HG03460 (cell line): ENCODE results near the gene SLC39A7.

ENCODE experiments used
- ATAC-seq: cut with Tn5 transposase; IDR thresholded peaks from one replicate; pipeline ENCODE4 v1.9.1; 2021; ENCODE audit not compliant: unreplicated experiment

Gene SLC39A7

DNA sequence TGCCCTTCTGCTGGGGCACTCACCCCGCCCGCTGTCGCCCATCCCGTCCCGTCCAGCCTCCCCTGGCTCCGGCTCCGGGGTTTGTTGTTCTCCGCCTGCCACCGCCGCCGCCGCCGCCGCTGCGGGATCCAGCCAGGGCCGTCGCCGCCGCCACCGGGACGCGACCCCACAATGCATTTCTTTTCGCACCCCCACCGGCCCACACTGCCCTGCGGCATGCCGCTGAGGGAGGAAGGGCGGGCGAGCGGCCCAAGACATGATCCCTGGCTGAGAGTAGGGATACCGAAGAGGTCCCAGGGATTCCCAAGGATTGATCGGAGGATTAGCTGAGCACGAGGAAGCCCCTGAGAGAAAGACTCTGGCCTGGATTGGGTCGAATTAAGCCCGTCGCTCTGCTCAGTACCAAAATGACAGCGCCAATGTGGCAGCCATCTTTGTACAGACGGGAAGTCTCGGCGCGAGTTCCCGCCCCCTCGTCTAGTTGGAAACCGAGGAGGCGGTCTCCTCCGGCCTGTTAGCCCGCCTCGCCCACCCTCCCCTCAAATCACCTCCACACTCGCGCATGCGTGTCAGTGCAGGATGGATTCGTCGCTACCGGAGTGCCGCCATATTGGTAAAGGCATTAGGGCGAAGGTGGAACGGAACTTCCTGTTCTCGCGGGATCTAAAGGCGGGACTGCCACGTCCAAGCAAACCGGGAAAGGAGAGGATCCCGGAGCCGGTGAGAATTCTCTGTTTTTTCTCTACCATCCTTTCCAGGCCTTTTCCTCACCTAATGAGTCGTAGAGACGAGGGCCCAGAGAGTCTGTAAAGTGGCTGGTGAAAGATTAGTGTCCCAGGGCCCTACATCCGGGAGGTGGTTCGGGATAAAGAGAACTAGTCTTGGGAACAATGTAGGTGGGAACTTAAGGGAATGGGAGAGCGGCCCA is at the start of gene SLC39A7, which contains the start of gene RXRB:
TSS of gene SLC39A7 (plus strand) at position 649 of the 928 bp plus-strand sequence. CDS start 379 bp downstream, outside the sequence.
TSS of gene RXRB (minus strand) at position 447 of the 928 bp plus-strand sequence. CDS start at position 258, 189 bp downstream.
- ATAC-seq = peak; percentile 44

- ATAC-seq = no peak
These were observed 49.6 kb upstream of the SLC39A7 start for GRCh38 chr6:33151050-33151449.

DNA sequence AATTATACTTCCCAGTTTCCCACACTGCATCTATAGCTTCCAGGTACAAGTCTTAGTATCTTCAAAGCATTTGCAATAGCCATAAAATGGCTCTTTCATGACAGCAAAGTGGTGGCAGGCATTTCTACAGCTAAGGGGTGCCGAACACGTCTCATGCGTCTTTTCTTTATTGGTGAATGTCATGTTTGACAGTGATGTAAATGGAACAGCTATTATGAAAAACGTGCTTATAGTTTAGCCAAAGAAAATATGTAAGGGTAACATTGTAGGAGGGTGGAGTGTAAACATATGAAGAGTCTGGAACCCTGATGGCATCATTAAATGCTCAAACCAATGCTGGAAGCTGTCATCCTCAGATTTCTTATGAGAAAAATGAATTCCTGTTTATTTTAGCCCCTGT is 46.3 kb upstream of the SLC39A7 start:
- ATAC-seq = no peak

- ATAC-seq = no peak
These were observed 44.1 kb upstream of the SLC39A7 start for GRCh38 chr6:33156561-33156960.

DNA sequence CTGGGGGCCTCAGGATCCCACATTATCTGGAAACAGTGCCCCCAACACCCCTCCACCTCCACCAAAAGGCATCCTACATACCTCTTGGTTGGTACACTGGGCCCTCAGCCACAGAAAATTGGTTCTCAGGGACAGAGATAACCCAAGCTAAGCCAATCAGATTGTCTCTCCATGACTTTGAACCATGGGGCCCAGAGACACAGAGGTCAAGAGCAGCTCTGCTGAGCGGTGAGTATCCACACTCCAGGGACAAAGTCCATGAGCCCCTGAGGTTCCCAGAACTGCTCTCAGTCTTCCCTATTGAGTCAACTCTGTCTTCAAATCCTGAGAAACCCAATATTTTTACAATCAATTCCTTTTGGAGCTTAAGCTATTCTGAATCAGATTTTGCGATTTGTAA is 43.7 kb upstream of the SLC39A7 start:
- ATAC-seq = no peak

GRCh38 chr6:33160096-33160495 is 40.6 kb upstream of the SLC39A7 start:
- no peak for ATAC-seq

- no peak for ATAC-seq
These were observed 39.8 kb upstream of the SLC39A7 start for GRCh38 chr6:33160728-33161344.

DNA sequence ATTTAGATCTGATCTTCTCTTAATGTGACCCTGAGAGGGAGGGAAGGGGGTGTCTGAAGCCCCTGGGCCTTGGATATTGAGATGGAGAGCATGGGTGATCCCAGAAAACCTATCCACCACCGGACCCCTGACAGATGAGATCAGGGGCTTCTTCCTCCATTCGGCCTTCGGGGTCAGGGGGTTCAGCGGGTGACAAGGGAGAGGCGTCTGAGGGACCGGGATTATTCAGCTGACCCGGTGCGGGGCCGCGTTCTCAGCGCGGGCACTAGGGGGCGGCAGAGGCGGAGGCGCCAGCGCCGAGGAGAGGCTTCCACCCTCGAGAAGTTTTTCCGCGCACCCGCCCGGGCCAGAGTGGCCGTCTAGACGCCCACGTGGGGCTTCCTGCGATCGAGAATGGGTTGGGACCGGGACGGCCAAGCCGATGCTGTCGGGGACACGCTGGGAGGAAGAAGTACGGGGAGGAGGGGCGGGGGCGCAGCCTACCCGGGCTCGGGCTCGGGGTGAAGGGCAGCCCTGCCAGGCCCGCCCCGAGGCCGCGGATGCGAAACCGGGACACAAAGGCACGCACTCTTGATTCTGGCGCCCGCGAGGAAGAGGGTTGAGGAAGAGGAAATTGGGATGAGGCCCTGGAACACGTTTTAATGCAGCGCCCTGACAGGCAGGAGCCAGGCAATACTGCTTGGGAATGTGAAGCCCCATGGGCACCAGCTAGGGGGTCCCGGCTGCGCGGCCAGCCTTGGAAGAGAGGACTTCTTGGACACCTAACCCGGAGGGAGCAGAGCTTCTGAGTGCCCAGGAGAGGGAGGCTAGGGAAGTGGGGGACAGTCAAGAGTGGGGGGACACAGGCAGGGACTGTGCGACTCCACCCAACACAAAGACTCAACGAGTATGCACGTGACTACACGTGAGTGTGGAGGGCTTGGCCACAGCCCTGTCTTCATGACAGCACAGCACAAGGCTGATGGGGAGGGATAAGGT is 39.0 kb upstream of the SLC39A7 start:
- no peak for ATAC-seq

DNA sequence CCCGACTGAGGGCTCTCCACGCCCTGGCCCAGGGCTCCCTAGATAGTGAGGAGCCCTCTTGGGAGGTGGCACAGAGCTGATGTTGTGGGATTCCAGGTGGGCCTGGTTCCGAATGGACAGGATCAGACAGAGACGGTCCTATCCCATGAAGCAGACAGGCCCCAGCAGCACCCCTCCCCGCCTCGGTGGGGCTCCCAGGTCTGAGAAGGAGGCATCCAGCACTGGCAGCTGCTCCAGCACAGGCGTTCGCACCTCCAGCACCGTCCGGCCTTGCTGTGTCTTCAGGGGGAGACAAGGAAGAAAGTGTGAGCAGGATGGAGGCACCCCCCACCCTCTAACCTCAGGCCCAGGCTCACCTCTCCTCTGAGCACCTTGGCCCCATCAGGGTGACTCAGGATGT is 37.1 kb upstream of the SLC39A7 start:
- ATAC-seq = no peak

DNA sequence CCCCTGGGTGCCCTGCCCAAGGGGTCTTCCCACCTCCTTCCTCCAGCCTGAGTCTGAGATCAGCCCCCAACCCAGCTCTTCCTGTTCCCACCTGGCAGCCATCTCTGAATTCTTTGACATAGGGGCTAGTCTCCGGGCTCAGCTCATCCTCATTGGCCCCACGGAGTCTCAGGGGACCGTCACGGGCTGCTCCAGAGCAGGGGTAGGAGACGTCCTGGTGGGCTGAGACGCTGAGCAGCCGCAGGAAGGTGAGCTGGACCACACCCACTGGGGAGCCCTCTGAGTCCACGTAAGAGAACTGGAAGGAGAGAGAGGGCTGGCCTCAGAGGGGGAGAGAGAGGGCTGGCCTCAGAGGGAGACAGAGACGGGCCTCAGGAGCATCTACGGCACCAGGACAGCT is 36.5 kb upstream of the SLC39A7 start:
- ATAC-seq = no peak

DNA sequence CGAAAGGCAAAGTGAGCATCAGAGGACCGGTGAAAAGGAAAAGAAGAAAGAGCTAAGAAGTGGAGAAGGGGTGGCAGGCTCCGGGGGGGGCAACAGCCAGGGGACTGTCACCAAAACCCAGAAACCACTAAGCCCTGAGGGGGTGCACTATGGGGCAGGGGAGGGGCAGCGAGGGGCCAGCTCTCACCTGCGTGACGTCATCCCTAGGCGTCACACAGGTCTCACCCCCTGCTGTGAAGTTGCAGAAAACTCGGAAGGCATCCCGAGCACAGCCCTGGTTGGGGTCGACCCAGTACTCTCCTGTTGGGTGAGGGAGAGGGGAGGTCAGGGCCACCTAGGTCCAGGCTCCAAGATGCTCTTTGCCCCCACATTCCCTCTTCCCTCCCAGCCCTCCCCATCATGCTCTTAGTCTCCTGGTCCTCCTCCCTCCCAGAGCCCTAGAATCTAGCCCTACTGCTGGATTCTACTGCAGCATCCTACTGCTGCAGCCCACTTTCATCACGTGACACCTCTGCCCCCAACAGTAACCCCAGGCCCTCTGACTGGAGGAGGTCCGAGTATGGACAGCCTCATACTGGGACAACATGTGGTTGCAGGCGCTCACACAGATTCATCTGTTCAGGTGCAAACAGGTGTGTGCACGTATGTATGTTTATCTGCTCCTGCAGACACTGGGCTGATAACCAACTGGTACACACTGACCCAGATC is 35.8 kb upstream of the SLC39A7 start:
- no peak for ATAC-seq

DNA sequence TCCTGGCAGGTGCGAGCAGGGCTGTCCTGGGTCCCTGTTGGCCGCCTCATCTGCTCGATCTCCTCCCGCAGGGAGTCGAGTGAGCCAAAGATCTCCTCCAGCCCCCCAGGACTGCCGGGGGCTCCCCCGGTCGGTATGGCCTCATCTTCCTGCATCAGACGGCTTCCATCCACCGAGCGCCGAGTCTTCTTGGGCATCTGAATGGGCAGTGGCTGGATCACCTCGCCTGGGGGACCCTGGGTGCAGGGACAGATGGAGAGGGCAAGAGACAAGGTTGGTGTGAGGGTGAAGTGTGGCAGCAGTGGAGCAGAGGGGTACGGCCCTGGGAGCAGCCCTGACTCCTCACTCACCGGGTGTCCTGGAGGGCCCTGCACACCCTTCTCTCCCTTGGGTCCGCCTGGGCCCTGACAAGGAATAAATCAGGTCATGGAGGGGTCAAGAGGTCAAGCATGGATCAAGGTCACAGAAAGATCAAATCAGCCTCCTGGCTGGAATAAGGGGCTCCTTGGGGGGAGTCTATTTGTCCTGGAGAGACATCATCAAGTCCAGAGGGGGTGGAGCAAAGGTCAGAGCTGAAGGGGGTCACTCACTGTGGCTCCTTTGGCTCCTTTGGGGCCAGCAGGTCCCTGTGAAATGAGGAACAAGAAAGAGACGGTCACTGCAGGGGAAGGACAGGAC is 34.9 kb upstream of the SLC39A7 start:
- ATAC-seq = no peak

GRCh38 chr6:33166363-33166762 is 34.3 kb upstream of the SLC39A7 start:
- ATAC-seq = no peak

DNA sequence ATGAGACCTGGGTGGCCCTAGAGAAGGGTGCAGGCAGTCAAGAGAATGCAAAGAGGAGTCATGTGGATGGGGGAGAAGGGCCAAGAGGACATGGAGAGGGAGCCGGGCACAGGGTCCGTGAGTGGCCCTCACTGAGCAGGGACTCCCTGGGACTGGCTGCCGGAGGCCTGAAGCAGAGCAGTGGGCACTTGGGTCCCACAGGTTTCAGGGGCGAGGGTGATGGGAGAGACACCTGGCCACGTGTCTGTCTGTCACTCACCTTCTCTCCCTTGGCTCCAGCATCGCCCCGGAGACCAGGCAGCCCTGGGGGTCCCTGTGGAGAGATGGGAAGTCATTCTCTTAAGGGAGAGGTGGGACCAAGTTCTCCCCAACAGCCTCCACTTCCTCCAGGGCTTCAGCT is 33.9 kb upstream of the SLC39A7 start:
- no peak for ATAC-seq

DNA sequence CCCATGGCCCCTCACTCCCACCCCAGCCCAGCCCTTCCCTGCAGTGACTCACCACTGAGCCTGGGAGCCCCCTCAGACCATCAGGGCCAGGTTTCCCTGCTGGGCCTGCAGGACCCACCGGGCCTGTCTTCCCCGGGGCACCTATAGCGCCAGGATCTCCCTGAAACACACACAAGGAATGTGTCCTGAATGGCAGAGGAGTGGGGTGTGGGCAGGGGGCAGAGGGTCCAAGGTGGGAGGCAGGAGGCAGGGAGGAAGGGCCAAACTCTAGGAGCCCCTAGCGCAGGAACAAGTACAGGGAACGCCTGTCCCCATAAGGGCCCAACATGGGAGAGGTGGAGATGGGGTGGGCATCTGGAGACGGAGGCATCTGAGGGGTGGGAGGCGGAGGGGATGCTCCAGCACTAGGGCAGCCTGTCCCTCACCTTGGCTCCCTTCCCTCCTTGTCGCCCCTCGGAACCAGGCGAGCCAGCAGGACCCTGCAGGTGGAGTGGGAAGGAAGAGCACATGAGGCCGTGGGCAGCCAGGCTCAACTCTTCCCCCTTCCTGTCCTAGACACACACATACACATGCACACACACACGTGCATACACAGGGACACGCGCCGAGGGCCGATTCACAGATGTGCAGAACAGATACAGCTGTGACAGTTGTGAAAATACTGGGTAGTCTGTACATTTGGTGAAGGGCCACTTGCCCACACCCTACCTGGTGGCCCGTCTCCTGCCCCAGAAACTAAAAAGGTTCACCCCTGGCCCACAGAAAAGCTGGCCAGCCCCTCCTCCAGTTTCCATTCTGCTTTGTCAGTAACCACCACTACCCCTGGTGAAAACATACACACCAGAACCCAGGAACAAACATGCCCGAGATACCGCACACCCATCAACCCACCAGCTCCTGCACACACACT is 33.0 kb upstream of the SLC39A7 start:
- no peak for ATAC-seq

DNA sequence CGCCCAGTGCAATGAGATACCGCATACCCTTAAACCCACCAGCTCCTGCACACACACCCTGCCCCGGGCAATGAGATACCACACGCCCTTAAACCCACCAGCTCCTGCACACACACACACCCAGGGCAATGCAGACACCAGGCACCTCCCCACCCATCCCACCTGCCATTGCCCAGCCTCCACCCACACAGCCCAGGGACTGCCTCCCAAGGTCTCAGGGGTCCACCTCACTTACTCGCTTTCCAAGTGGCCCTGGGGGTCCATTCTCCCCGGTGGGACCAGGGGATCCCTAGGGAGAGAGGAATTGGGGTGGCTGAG is 32.4 kb upstream of the SLC39A7 start:
- no peak for ATAC-seq

- ATAC-seq = no peak
These were observed 32.0 kb upstream of the SLC39A7 start for GRCh38 chr6:33168639-33169038.

DNA sequence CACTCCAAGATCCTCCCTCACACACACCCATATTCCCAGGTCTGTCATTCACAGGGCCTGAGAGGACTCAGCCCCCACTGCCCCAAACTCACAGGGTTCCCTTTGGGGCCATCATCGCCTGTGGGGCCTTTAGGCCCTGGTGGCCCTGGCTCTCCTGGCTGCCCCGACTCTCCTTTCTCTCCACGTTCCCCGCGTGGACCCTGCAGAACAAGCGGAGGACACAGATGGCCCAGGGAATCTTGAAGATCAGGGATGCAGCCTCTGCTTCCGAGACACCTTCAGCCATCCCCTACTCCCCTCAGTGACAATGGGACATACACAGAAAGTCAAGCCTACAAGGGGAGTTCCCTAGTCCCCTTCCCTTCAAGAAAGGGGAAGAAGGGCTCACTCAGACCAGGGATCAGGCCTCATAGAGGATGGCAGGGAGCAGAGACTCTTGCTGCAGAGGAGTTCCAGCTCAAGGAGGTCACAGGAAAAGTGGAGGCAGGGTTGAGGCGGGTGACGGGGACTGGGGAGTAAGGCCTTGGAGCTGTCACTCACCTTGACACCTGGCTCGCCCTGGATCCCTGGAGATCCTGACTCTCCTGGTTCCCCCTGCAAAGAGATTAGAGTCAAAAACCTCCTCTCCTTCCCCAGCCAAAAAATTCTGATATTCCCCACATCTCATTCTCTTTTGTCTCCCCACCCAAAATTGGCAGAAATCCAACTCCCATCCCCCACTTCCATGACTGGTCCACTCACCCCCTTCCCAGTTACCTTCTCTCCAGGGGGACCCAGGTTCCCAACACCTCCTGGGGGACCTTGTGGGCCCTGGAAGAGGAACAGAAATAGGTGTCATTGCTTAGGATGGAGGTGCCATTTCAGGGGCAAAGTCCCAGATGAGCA is 31.1 kb upstream of the SLC39A7 start:
- ATAC-seq = no peak
